ENCODE data around the gene CDC42SE2.

The CDC42SE2 gene

GRCh38 chr5:131441184-131441583, 177.3 kb downstream of the CDC42SE2 start:
- DNase-seq (ENCODE audit: low read depth): no peak

Data from HS-5 (cell line).